OCI-LY1 (cell line): ENCODE results near the gene NID2.

Experiments used
- H2AFZ ChIP-seq: fragments of 200-600 bp; sonication (generic), shearing (Covaris generic); 2 replicates; pipeline ENCODE4 v1.6.0; 2014; ENCODE audit warnings: antibody characterized with exemption, mild to moderate bottlenecking, low read length
- H3F3A ChIP-seq: fragments of 200-600 bp; sonication (generic), shearing (Covaris generic); 2 replicates; pipeline ENCODE4 v1.6.0; 2014; ENCODE audit warnings: mild to moderate bottlenecking, antibody characterized with exemption, low read length, moderate library complexity; ENCODE audit not compliant: insufficient read depth
- H3K27ac ChIP-seq: fragments of 200-600 bp; sonication (generic); 2 replicates; pipeline ENCODE4 v1.5.1; 2014; ENCODE audit warnings: low read length, mixed run types, mild to moderate bottlenecking, low read depth; ENCODE audit not compliant: poor library complexity, severe bottlenecking
- H3K27me3 ChIP-seq: fragments of 200-600 bp; sonication (generic); 2 replicates; pipeline ENCODE4 v1.6.0; 2014; ENCODE audit warnings: antibody characterized with exemption, mild to moderate bottlenecking, low read length, moderate library complexity; ENCODE audit not compliant: insufficient read depth
- H3K36me3 ChIP-seq: fragments of 200-600 bp; sonication (generic); 2 replicates; pipeline ENCODE4 v1.6.1; 2014; ENCODE audit warnings: mild to moderate bottlenecking, antibody characterized with exemption, low read length, moderate library complexity, mixed read lengths; ENCODE audit not compliant: insufficient read depth
- H3K4me1 ChIP-seq: fragments of 200-600 bp; sonication (generic); 2 replicates; pipeline ENCODE4 v1.5.1; 2014; ENCODE audit warnings: mild to moderate bottlenecking, low read length, moderate library complexity; ENCODE audit not compliant: insufficient read depth, severe bottlenecking
- H3K4me2 ChIP-seq: fragments of 200-600 bp; sonication (generic), shearing (Covaris generic); 2 replicates; pipeline ENCODE4 v1.6.1; 2014; ENCODE audit warnings: low read length
- H3K4me3 ChIP-seq: fragments of 200-600 bp; sonication (generic); 2 replicates; pipeline ENCODE4 v1.5.1; 2014; ENCODE audit warnings: low read length, low read depth, mild to moderate bottlenecking, mixed read lengths; ENCODE audit not compliant: poor library complexity, severe bottlenecking
- H3K79me2 ChIP-seq: fragments of 200-600 bp; shearing (Covaris generic); 2 replicates; pipeline ENCODE4 v1.6.1; 2016; ENCODE audit warnings: mixed run types, low read length, mixed read lengths; ENCODE audit not compliant: insufficient read depth
- H3K9ac ChIP-seq: fragments of 200-600 bp; sonication (generic), shearing (Covaris generic); 2 replicates; pipeline ENCODE4 v1.6.1; 2014; ENCODE audit warnings: mild to moderate bottlenecking, low read length, mixed read lengths
- H3K9me2 ChIP-seq: fragments of 200-600 bp; sonication (generic), shearing (Covaris generic); 2 replicates; pipeline ENCODE4 v1.6.1; 2014; ENCODE audit warnings: low read depth, mild to moderate bottlenecking, low read length, mixed read lengths
- H3K9me3 ChIP-seq: fragments of 200-600 bp; shearing (Covaris generic); 2 replicates; pipeline ENCODE4 v1.6.1; 2014; ENCODE audit warnings: low read length, mixed read lengths
- H4K20me1 ChIP-seq: fragments of 200-600 bp; sonication (generic), shearing (Covaris generic); 2 replicates; pipeline ENCODE4 v1.6.0; 2016; ENCODE audit warnings: mild to moderate bottlenecking, low read length; ENCODE audit not compliant: insufficient read depth
- CTCF ChIP-seq: fragments of 200-600 bp; sonication (generic), shearing (Covaris generic); IDR thresholded peaks from 2 replicates; pipeline ENCODE4 v1.5.1; 2017; ENCODE audit warnings: mild to moderate bottlenecking, antibody characterized with exemption, low read length, moderate library complexity, mixed read lengths
- EZH2 ChIP-seq: fragments of 200-600 bp; sonication (generic), shearing (Covaris generic); IDR thresholded peaks from 2 replicates; pipeline ENCODE4 v1.8.0; 2017; ENCODE audit warnings: borderline replicate concordance, mixed run types, mild to moderate bottlenecking, antibody characterized with exemption, low read length, moderate library complexity, mixed read lengths

The NID2 gene

DNA sequence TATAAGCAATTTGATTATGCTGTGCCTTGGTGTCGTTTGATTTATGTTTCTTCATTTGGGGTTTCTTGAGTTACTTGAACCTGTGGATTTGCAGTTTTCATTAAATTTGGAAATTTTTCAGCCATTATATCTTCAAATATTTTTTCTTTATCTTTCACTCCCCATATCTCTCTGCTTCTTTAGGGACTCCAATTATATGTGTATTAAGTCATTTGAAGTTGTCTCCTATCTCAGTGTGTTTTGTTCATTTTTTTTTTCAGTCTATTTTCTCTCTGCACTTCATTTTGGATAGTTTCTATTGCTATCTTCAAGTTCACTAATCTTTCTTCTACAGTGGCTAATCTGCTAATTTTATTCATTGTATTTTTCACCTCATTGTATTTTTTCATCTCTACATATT is 108.9 kb downstream of the NID2 start:
- Histone ChIP-seq H3F3A (no peaks in the 10 kb centered on the region), H3K79me2 (no peaks in the 10 kb centered on the region), H3K27ac (no peak overlapping the region), H3K9me2 (no peaks in the 10 kb centered on the region), H3K4me2 (no peak overlapping the region), H3K27me3 (no peaks in the 10 kb centered on the region), H3K9me3 (no peaks in the 10 kb centered on the region), H2AFZ (no peak overlapping the region), H4K20me1 (no peaks in the 10 kb centered on the region), H3K9ac (no peak overlapping the region), H3K4me1 (no peaks in the 10 kb centered on the region), H3K4me3 (no peak overlapping the region), H3K36me3 (no peaks in the 10 kb centered on the region)
- TF ChIP-seq CTCF (no peak), EZH2 (no peak)

DNA sequence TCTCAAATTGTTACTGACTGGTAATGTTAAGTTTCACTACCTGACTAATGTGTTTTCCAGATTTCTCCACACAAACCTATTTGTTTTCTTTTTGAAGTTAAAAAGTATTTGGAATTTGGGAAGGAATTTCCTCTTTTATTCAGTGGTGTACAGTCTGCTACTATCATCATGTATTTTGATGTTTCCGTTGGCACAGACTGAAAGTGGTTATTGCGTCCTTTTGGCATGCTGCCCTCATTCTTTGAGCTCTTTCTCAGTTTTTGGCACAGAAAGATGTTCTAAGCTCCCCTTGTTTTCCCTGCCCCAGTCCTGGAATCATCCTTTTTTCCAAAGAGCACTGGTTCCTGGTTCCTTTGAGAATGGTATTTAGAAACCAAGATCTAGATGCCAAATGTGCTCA is 110.9 kb downstream of the NID2 start:
- Histone ChIP-seq H2AFZ (no peak overlapping the region), H3K9me2 (no peaks in the 10 kb centered on the region), H3K27ac (no peak overlapping the region), H3K4me1 (no peaks in the 10 kb centered on the region), H3F3A (no peaks in the 10 kb centered on the region), H4K20me1 (no peaks in the 10 kb centered on the region), H3K4me3 (no peak overlapping the region), H3K79me2 (no peaks in the 10 kb centered on the region), H3K9ac (no peak overlapping the region), H3K4me2 (no peak overlapping the region), H3K27me3 (no peaks in the 10 kb centered on the region), H3K36me3 (no peaks in the 10 kb centered on the region), H3K9me3 (no peaks in the 10 kb centered on the region)
- TF ChIP-seq EZH2 (no peak), CTCF (no peak)
